ENCODE results near the gene FGF18. TPM values are rescaled to one million over a fixed set of nuclear protein-coding genes. Genes with fewer than 3 reads are reported as not detected.

FGF18 gene
- total RNA-seq, 1 donor from 2014 or later: not detected

- H3K9me3 Mint-ChIP-seq: no peaks in the 10 kb centered on the region
- no peaks in the 10 kb centered on the region for H3K36me3 Mint-ChIP-seq (ENCODE audit: low read depth)
- peaks cover 5% of the 10 kb centered on the region for H3K4me1 Mint-ChIP-seq (ENCODE audit: low read depth)
- peak; percentile 18 for DNase-seq (ENCODE audit: low spot score)
- intact Hi-C loops (cut with micrococcal nuclease): loop anchor here (10.0 kb wide), 3 partner anchors 105 to 625 kb away; no protein-coding TSS in a partner anchor
- H3K27me3 Mint-ChIP-seq (ENCODE audit: low read depth): peaks cover 27% of the 10 kb centered on the region
- no peak overlapping the region for H3K27ac Mint-ChIP-seq
- H3K4me3 Mint-ChIP-seq (ENCODE audit: low read depth): peak overlapping the region; percentile 69
Measured at GRCh38 chr5:171419688-171420430, 412 bp downstream of the FGF18 start.

GRCh38 chr5:171420431-171421241 is 1.2 kb downstream of the FGF18 start:
- intact Hi-C loops (cut with micrococcal nuclease): no loop called here
- H3K27me3 Mint-ChIP-seq (ENCODE audit: low read depth): peaks cover 27% of the 10 kb centered on the region
- H3K9me3 Mint-ChIP-seq: no peaks in the 10 kb centered on the region
- H3K4me1 Mint-ChIP-seq (ENCODE audit: low read depth): peaks cover 5% of the 10 kb centered on the region
- H3K4me3 Mint-ChIP-seq (ENCODE audit: low read depth): peak overlapping the region; percentile 69
- no peaks in the 10 kb centered on the region for H3K36me3 Mint-ChIP-seq (ENCODE audit: low read depth)
- no peak for DNase-seq (ENCODE audit: low spot score)
- no peak overlapping the region for H3K27ac Mint-ChIP-seq

DNA sequence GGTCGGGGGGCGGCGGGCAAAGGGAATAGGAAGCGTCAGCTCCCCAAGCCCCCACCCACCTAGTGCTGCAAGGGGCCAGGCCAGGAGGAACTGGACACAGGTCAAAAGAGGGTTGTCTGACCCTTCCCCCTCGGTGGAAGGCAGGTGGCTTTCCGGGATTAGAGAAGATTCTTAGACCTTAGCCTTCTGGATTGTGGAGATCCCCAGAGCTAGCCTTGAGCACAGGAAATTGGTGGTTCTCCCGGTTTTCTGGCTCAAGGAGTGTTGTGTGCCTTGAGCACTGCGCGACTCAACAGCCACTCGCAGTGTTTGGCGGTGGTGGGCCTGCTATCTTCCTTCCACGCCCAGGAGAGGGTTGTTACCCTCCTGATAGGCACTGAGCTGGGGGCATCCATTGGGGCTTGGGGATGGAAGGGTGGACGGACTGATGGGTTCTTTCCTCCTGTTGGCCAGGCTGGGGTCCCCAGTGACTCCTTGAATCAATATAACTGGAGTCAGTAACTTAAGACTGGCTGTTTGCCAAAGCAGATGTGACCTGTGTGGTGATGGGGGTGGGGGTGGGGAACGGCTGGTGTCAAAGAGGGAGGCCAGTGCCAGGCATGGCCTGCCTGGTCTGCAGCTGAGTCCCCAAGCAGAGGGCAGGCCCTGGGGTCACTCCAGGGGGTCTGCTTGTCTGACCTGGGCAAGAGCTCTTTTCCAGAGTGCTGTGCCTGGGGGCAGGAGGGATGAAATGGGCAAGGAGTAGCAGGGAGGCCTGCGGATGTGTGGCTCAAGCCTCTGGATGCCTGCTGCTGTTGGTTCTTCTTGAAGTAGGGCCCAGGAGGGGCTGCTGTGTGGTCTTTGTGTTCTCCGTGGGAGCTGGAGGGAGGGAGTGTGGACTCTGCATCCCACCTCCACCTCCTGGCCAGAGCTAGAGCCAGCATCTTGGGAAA is 2.1 kb downstream of the FGF18 start:
- no peak for DNase-seq (ENCODE audit: low spot score)
- peaks cover 5% of the 10 kb centered on the region for H3K4me1 Mint-ChIP-seq (ENCODE audit: low read depth)
- peaks cover 27% of the 10 kb centered on the region for H3K27me3 Mint-ChIP-seq (ENCODE audit: low read depth)
- H3K9me3 Mint-ChIP-seq: no peaks in the 10 kb centered on the region
- no peak overlapping the region for H3K27ac Mint-ChIP-seq
- H3K36me3 Mint-ChIP-seq (ENCODE audit: low read depth): no peaks in the 10 kb centered on the region
- intact Hi-C loops (cut with micrococcal nuclease): no loop called here
- no peak overlapping the region for H3K4me3 Mint-ChIP-seq (ENCODE audit: low read depth)

DNA sequence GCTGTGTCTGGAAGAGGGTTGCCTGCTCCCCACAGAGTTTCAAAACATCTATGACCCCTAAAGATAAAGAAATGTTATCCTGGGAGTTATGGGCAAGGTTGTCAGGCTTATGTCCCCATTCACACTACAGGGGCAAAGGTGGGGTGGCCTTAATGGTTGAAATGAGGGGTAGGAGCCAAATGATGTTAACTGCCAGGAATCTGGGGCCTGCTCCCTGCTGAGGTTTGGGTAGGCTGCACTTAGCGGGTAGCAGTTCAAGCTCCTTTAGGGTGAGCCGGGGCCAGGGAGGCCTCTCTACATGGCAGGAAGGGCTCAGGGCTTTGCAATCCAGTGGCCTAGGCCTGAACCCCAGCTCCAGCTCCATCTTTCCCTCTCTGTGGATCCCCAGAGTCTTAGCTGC is 3.0 kb downstream of the FGF18 start:
- Mint-ChIP-seq H3K36me3 (ENCODE audit: low read depth) (no peaks in the 10 kb centered on the region), H3K4me1 (ENCODE audit: low read depth) (peaks cover 5% of the 10 kb centered on the region), H3K9me3 (no peaks in the 10 kb centered on the region), H3K27me3 (ENCODE audit: low read depth) (peaks cover 27% of the 10 kb centered on the region), H3K4me3 (ENCODE audit: low read depth) (no peak overlapping the region), H3K27ac (no peak overlapping the region)
- DNase-seq (ENCODE audit: low spot score): no peak
- intact Hi-C loops (cut with micrococcal nuclease): no loop called here

- Mint-ChIP-seq H3K4me1 (ENCODE audit: low read depth) (peaks cover 5% of the 10 kb centered on the region), H3K27me3 (ENCODE audit: low read depth) (peaks cover 27% of the 10 kb centered on the region), H3K4me3 (ENCODE audit: low read depth) (no peak overlapping the region), H3K9me3 (no peaks in the 10 kb centered on the region), H3K36me3 (ENCODE audit: low read depth) (no peaks in the 10 kb centered on the region), H3K27ac (no peak overlapping the region)
- DNase-seq (ENCODE audit: low spot score): no peak
- intact Hi-C loops (cut with micrococcal nuclease): no loop called here
Measured at GRCh38 chr5:171422902-171423663, 3.6 kb downstream of the FGF18 start.

GRCh38 chr5:171424726-171425125 is 5.3 kb downstream of the FGF18 start:
- intact Hi-C loops (cut with micrococcal nuclease): no loop called here
- no peaks in the 10 kb centered on the region for H3K36me3 Mint-ChIP-seq (ENCODE audit: low read depth)
- no peak overlapping the region for H3K27ac Mint-ChIP-seq
- DNase-seq (ENCODE audit: low spot score): no peak
- H3K27me3 Mint-ChIP-seq (ENCODE audit: low read depth): peaks cover 22% of the 10 kb centered on the region
- H3K4me1 Mint-ChIP-seq (ENCODE audit: low read depth): peaks cover 2% of the 10 kb centered on the region
- H3K9me3 Mint-ChIP-seq: no peaks in the 10 kb centered on the region
- H3K4me3 Mint-ChIP-seq (ENCODE audit: low read depth): no peak overlapping the region

DNA sequence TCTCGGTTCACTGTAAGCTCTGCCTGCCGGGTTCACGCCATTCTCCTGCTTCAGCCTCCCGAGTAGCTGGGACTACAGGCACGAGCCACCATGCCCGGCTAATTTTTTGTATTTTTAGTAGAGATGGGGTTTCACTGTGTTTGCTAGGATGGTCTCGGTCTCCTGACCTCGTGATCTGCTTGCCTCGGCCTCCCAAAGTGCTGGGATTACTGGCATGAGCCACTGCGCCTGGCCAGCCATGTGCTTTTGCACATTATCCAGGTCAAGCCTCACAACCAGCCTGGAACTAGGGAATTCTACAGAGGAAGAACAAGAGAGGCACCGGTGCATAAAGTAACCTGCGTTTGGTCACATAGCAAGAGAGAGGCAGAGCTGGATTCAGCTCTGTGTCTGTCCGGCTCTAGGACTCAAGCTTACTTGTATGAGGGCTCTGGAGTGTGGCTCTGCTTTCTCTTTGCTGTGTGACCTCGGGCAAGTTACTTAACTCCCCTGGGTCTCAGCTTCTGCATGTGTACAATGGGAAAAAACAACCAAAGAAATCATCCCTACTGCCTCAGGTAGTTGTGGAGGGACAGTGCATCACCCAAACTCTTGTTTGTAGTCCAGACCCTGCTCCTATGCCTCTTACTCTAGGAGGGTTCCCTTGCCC is 6.3 kb downstream of the FGF18 start:
- no peaks in the 10 kb centered on the region for H3K9me3 Mint-ChIP-seq
- intact Hi-C loops (cut with micrococcal nuclease): no loop called here

GRCh38 chr5:171426266-171426665 is 6.8 kb downstream of the FGF18 start:
- intact Hi-C loops (cut with micrococcal nuclease): no loop called here
- no peak overlapping the region for H3K27ac Mint-ChIP-seq
- H3K36me3 Mint-ChIP-seq (ENCODE audit: low read depth): no peaks in the 10 kb centered on the region
- no peak for DNase-seq (ENCODE audit: low spot score)
- peaks cover 12% of the 10 kb centered on the region for H3K27me3 Mint-ChIP-seq (ENCODE audit: low read depth)
- H3K9me3 Mint-ChIP-seq: no peaks in the 10 kb centered on the region
- no peaks in the 10 kb centered on the region for H3K4me1 Mint-ChIP-seq (ENCODE audit: low read depth)
- no peak overlapping the region for H3K4me3 Mint-ChIP-seq (ENCODE audit: low read depth)

More for the DNA sequence above, 6.3 kb downstream of the FGF18 start:
- H3K4me3 Mint-ChIP-seq (ENCODE audit: low read depth): no peak overlapping the region
- no peak for DNase-seq (ENCODE audit: low spot score)
- no peak overlapping the region for H3K27ac Mint-ChIP-seq
- no peaks in the 10 kb centered on the region for H3K4me1 Mint-ChIP-seq (ENCODE audit: low read depth)
- no peaks in the 10 kb centered on the region for H3K36me3 Mint-ChIP-seq (ENCODE audit: low read depth)
- peaks cover 18% of the 10 kb centered on the region for H3K27me3 Mint-ChIP-seq (ENCODE audit: low read depth)

- no peaks in the 10 kb centered on the region for H3K36me3 Mint-ChIP-seq (ENCODE audit: low read depth)
- DNase-seq (ENCODE audit: low spot score): no peak
- intact Hi-C loops (cut with micrococcal nuclease): no loop called here
- H3K9me3 Mint-ChIP-seq: no peaks in the 10 kb centered on the region
- H3K4me1 Mint-ChIP-seq (ENCODE audit: low read depth): no peaks in the 10 kb centered on the region
- H3K27ac Mint-ChIP-seq: no peak overlapping the region
- peaks cover 8% of the 10 kb centered on the region for H3K27me3 Mint-ChIP-seq (ENCODE audit: low read depth)
- H3K4me3 Mint-ChIP-seq (ENCODE audit: low read depth): no peak overlapping the region
Measured at GRCh38 chr5:171426680-171427079, 7.2 kb downstream of the FGF18 start.

GRCh38 chr5:171427318-171428167 is 8.1 kb downstream of the FGF18 start:
- intact Hi-C loops (cut with micrococcal nuclease): no loop called here
- Mint-ChIP-seq H3K9me3 (no peaks in the 10 kb centered on the region), H3K27me3 (ENCODE audit: low read depth) (no peaks in the 10 kb centered on the region), H3K4me3 (ENCODE audit: low read depth) (no peak overlapping the region), H3K27ac (no peak overlapping the region), H3K36me3 (ENCODE audit: low read depth) (no peaks in the 10 kb centered on the region), H3K4me1 (ENCODE audit: low read depth) (no peaks in the 10 kb centered on the region)
- DNase-seq (ENCODE audit: low spot score): no peak

DNA sequence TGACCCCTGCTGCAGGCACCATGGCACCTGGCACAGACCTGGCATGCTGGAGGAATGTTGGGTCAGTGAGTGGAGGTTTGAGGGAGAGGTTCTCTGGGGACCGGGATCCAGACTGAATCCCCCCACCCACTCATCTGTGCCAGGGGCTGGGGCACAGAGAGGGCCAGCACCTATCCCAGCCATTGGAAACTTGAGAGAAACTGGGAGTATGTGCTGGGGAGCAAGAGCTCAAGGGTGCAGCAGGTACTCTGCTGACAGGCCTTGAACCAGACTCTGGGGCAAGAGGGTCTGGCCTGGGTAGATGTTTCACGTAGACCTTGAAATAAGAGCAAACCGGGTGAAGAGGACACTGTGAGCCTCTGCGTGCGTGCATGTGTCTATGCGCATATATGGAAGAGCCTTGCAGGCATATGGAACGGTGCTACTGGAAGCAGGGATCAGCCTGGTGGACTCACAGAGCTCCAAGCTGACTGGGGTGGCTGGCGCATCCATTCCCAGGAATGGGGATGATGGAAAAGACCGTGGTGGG is 8.8 kb downstream of the FGF18 start:
- Mint-ChIP-seq H3K27me3 (ENCODE audit: low read depth) (no peaks in the 10 kb centered on the region), H3K27ac (no peak overlapping the region), H3K4me1 (ENCODE audit: low read depth) (no peaks in the 10 kb centered on the region), H3K9me3 (no peaks in the 10 kb centered on the region), H3K4me3 (ENCODE audit: low read depth) (no peak overlapping the region), H3K36me3 (ENCODE audit: low read depth) (no peaks in the 10 kb centered on the region)
- DNase-seq (ENCODE audit: low spot score): no peak
- intact Hi-C loops (cut with micrococcal nuclease): no loop called here
